ENCODE measurements around the gene MIER2.

GRCh38 chr19:368630-369024 is 24.0 kb upstream of the MIER2 start:
- no peak for TF ChIP-seq OSR1 (CRISPR knock-in tag; IDR thresholded peaks at IDR 0.05)
- no peak for TF ChIP-seq ESRRG (CRISPR knock-in tag; IDR thresholded peaks at IDR 0.05)
- TF ChIP-seq, protein P1, sequence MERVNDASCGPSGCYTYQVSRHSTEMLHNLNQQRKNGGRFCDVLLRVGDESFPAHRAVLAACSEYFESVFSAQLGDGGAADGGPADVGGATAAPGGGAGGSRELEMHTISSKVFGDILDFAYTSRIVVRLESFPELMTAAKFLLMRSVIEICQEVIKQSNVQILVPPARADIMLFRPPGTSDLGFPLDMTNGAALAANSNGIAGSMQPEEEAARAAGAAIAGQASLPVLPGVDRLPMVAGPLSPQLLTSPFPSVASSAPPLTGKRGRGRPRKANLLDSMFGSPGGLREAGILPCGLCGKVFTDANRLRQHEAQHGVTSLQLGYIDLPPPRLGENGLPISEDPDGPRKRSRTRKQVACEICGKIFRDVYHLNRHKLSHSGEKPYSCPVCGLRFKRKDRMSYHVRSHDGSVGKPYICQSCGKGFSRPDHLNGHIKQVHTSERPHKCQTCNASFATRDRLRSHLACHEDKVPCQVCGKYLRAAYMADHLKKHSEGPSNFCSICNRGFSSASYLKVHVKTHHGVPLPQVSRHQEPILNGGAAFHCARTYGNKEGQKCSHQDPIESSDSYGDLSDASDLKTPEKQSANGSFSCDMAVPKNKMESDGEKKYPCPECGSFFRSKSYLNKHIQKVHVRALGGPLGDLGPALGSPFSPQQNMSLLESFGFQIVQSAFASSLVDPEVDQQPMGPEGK (CRISPR knock-in tag; IDR thresholded peaks at IDR 0.05; ENCODE audit: borderline replicate concordance), result no peak
